HG03139 (cell line): ENCODE results near the gene TMEM143.
"Not testable (repeated sequence)": the region's sequence is repeated elsewhere in the genome, so short reads cannot be mapped to it uniquely, and the experiment has no call there.

ENCODE experiments used
- ATAC-seq: cut with Tn5 transposase; IDR thresholded peaks from one replicate; pipeline ENCODE4 v1.9.1; 2021; ENCODE audit not compliant: unreplicated experiment

TMEM143 gene

DNA sequence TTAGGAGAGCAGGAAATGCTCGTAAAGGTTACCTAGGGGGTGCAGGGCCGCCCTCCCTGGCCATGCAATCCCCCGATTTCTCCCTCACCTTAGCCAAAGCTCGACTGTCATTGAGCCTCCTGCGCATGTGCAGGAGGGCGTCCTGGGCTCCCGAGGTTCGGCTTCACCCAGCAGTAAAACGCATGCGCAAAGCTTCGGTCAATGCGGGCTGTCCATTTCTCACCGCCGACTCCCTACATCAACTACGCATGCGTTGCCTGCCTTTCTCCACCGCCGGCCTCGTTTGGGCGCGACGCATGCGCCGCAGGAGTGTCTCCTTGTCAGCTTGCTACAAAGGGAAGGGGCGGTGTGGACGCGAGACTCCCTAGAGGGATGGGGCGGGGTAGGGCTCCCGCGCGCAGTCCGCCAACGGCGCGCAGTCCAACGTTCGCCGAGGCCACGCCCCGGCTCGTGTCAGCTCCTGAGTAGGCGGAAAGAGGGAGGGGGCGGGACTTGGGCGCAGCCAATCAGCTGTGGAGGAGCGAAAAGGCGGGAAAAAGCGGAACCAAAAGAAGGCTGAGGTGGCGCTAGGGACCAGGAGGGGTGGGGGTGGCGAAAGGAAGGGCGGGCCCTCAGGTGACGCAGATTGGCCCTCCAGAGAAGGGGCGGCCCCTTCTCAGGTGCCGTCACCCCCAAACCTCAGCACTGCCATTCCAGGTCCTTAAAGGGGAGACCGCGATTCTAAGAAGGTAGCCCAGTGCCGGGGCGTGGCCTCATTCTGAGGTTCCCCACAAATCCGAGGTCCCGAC, at the start of gene TMEM143, which contains the start of gene SYNGR4:
Gene TMEM143, minus strand, starts transcription at position 131 of the 788 bp plus-strand sequence. Its CDS starts 20 bp downstream, at position 111.
Gene SYNGR4, plus strand, starts transcription at position 558 of the 788 bp plus-strand sequence. CDS start 1,476 bp downstream, outside the sequence.
- ATAC-seq = peak; percentile 73

DNA sequence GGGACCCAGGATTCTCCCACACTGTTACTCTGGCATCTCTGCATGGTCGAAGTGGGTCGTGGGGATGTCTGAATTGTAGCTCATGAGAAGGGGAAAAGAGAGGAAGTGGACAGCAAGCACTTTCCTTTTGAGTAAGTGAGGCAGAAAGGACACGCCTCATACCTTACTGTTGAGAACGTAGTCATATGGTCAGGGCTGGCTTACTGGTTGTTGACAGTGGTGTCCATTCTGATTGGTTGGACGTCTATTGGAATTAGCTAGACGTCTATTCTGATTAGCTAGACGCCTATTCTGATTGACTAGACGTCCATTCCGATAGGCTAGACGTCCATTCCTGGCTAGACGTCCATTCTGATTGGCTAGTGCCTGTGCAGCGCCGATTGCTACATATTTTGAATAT, 42.1 kb upstream of the TMEM143 start:
- ATAC-seq = no peak

DNA sequence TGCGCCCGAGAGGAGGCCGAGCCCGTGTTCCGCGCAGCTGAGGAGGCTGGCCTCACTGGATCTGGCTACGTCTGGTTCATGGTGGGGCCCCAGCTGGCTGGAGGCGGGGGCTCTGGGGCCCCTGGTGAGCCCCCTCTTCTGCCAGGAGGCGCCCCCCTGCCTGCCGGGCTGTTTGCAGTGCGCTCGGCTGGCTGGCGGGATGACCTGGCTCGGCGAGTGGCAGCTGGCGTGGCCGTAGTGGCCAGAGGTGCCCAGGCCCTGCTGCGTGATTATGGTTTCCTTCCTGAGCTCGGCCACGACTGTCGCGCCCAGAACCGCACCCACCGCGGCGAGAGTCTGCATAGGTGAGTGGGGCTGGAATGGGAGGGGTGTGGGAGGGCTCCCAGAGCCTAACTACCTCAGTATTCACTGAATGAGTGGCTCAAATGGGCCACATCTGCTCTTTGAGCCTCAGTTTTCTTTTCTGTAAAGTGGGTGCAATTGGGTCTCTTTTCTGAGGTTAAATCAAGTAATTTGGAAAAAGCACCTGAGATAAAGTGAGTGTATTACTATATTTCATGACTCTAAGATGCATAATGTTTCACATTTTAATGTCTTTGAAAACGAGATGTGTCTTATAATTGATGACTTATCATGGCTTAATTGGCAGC, 41.4 kb upstream of the TMEM143 start:
- no peak for ATAC-seq

DNA sequence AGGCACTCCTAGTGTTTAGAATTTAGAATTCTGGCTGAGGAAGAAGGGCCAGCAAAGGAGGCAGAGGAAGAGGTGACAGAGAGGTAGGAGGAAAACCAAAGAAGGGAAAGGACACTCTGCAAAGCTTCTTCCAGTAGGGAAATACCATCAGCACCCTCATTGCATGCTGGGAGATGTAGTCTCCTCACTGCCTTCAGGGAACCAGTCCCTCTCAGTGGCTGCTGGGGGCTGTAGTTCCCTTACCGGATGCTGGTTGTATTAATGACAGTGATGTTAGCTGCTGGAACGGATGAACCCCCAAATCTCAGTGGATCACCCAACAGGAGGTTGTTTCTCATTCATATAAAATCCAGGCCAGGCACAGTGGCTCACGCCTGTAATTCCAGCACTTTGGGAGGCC, 39.9 kb upstream of the TMEM143 start:
- no peak for ATAC-seq

DNA sequence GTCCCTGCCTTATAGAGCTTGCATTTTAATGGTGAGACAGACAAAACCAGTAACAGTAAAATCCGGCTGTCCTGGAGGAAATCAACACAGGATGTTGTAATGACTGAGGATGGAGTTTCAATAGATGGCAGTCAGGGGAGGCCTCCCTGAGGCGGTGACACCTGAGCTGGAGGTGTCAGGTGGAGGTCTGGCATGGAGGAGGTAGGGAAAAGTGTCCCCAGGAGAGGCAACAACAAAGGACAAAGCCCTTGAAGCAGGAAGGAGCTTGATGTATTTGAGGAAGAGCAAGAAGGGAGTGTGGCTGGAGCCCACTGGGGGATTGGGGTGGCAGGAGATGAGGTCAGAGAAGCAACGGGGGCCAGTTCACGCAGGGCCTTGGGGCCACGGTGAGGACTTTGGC, 37.5 kb upstream of the TMEM143 start:
- ATAC-seq = no peak

DNA sequence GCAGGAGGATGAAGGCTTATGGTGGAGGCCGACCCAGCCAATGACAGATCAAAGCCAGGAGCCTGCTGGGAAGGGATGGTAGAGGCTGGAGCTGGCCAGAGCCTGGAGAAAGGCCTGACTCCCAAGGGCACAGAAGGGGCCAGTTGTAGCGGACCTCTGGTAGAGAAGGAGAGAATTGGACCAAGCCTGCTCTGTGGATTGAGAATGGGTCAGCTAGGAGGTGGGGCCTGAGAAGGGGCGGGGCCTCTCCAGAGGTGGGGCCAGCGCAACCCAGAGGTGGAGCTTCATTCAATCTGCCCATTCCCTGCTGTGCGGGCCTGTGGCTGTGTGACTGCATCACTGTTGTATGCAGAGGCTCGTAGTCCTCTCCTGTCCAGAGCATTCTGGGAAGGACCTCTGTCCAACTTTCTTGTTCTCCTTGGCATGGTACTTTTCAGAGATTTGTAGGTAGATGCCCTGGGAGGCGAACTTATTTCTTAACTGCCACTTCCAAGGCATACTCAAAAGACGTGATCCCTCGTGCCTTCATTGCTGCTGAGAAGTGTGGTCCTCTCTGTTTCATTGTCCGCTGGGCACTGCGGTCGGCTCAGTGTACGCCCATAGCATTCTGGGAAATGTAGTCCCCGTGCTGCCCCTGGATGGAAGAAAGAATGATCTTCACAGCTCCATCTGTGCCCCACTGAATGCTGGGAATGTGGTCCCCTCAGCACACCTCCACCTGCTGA, 36.4 kb upstream of the TMEM143 start:
- no peak for ATAC-seq

DNA sequence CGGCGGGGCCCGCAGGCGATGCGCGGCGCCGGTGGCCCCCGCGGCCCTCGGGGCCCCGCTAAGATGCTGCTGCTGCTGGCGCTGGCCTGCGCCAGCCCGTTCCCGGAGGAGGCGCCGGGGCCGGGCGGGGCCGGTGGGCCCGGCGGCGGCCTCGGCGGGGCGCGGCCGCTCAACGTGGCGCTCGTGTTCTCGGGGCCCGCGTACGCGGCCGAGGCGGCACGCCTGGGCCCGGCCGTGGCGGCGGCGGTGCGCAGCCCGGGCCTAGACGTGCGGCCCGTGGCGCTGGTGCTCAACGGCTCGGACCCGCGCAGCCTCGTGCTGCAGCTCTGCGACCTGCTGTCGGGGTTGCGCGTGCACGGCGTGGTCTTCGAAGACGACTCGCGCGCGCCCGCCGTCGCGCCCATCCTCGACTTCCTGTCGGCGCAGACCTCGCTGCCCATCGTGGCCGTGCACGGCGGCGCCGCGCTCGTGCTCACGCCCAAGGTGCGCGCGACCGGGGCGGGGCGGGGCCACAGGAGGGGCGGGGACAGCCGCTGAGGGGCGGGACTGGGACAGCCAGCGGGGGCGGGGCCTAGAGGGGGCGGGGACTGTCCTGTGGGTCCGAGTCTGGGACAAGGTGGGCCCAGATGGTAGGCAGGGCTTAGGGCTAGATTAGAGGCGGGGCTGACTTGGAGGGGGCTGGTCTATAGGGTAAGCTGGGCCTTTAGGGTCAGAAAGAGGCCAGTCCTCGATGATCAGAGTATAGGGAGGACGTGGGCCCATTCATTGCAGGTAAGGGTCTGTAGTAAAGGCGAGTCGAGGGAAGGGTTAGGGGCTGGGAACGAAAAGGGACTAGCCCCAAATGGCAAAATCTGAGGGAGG, 34.9 kb upstream of the TMEM143 start:
- ATAC-seq = peak; percentile 45

DNA sequence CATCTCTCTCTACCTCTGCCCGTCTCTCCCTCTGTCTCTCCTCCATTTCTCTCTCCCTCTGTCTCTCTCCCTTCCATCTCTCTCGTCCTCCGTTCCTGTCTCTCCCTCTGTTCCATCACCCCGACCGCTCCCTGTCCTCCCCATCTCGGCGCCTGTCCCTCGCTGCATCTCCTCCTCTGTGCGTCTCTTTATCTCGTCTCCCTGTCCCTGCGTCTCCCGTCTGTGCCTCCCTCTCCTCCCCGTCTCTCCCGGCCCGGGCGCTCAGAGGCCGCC, 34.3 kb upstream of the TMEM143 start:
- no peak for ATAC-seq

DNA sequence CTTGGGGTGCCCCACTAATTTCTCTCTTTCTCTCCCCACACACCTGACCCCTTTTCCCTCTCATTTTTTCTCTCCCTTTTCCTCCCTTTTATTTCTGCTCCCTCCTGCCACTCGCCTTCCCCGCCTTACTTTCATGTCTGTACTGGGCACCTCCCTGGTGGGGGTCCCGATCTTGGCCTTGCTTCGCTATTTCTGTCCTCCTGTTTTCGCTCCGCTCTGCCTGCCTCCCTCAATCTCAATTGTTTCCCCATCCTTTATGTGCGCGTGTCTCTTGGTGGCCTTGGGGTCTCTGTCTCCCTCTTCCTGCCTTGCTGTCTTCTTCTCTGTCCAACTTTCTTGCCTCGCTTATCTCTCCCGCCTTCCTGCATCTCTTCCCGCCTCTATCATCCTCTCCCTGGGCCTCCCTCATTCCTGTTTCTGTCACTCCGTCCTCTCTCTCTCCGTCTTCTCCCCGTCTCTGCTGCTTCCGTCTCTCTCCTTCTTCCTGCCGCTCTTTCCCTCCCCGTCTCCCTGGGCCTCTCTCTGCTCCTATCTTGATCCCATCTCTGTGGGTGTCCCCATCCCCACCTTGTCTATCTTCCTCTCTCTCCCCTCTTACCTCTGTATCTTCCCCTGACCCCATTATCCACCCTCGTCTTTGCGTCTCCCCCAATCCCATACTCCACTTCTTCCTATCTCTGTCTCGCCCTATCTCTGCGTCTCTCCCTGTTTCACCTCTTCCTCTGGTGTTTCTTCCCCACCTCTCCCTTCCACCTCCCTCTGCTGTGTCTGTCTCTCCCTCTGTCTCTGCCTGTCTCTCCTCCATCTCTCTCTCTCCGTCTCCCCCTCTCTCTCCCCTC, 33.7 kb upstream of the TMEM143 start:
- no peak for ATAC-seq

DNA sequence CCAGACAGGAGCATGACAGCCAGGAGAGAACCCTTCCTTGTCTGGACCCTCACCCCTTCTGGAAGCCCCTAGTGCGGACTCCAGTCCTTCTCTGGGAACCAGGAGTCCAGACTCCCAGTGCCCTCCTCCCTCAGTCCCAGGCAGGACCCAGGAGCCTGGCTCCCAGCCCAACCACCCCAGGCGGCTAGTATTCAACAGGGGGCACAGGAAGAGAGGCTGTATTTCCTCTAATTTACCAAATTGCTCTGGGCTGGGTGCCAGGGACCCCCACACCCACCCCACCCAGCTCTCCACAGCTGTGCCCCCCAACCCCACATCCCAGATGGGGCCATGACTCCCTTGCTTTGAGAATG, 33.1 kb upstream of the TMEM143 start:
- no peak for ATAC-seq

DNA sequence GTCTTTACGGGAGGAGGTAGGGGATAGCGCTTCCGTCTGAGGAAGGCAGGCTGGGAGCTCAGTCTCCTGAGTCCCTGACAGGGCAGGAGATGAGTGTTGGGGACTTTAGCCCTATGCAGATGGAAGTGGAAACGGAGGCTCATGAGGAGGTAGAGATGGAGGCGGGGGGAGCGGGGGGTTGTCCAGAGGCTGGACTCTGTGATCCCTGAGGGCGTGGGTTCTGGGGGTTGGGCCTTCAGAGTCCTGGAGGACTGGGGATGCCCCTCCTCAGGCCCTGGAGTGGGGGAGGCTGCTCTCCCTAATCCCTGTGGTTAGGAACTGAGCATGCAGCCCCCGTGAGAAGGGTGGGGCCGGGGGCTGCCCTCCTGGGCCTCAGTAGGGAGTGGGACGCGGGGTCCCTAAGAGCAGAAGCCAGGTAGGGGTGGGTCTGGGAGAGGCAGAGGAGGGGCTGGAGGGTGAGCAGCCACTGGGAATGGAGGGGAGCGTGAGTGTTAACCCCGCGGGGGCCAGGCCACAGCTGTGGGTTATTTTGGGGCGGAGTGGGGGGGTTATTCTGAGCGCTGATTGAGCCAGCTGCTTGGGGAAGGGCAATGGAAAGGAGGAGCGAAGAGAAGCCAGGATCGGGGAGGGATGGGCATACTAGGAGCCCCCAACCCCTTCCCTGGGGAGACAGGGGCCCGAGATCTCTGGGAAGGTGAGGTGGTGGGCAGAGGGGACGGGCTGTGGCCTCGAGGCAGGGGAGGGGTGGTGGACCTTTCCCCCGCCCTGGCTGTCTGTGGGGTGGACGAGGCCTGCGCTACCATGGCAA, 32.5 kb upstream of the TMEM143 start:
- ATAC-seq = no peak

DNA sequence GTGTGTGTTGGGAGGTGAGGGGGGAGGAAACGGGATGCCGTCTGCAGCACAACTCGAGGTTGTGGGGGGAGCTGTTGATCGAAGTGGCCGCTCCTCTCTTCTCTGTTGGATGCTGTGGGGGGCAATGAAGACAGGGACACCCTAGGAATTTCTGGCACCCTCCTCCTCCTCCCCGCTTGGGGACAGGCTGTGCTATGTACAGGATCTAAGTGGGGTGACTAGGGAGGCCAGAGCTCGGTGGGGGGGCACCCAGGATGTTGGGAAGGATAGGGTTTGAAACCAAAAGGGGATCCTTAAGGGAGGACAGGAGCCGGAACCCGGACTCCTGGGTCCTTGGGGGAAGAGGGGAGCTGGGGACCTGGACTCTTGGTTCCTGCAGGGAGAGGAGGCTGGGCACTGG, 31.8 kb upstream of the TMEM143 start:
- ATAC-seq = no peak

DNA sequence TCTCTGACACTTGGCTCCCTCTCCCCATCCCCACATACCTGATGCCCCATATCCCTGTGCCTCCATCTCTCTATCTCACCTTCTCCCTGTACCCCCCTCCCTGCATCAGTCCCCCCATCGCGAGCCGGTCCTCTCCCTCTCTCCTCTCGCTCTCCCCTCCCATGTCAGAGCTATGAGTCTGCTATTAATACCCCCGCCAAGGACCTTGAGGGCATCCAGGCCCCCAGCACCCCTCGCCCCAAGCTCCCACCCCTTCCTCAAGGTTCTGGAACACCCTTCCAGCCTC, 31.4 kb upstream of the TMEM143 start:
- ATAC-seq = no peak

DNA sequence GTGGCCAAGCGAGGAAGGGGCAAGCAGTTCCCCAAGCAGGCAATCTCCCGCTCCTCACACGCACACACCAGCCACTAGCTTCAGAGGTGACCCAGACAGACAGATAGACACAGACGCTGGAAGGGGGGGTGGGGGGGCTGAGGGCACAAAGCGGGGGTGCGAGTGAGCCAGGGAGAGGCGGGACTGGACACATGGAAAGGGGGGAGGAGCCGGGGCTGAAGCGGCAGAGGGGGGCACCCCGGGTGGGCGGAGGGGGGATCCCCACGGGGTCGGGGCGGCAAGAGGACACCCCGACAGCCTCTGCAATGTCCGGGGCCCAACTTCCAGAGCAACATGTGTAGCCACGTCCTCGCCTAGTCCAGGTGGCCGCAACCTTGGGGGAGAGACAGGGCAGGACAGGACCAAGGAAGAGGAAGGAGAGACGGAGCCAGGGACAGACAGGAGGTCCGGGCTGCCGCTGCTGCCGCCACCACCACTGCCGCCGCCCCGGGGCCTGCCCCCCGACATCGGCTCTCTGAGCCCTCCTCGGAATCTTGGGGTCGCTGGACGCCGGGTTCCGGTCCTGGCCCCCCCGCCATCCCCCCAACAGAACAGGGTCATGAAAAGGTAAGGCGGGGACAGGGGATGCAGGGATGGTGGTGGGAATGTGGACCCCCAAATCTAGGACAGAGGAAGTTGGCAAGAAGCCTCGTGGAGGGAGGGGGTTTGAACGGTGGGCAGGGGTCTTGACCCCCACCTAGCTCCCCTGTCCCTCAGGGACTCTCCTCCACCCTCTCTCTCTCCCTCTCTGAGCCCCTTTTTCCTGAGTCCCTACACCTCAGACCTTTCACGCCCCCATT, 30.8 kb upstream of the TMEM143 start:
- no peak for ATAC-seq

DNA sequence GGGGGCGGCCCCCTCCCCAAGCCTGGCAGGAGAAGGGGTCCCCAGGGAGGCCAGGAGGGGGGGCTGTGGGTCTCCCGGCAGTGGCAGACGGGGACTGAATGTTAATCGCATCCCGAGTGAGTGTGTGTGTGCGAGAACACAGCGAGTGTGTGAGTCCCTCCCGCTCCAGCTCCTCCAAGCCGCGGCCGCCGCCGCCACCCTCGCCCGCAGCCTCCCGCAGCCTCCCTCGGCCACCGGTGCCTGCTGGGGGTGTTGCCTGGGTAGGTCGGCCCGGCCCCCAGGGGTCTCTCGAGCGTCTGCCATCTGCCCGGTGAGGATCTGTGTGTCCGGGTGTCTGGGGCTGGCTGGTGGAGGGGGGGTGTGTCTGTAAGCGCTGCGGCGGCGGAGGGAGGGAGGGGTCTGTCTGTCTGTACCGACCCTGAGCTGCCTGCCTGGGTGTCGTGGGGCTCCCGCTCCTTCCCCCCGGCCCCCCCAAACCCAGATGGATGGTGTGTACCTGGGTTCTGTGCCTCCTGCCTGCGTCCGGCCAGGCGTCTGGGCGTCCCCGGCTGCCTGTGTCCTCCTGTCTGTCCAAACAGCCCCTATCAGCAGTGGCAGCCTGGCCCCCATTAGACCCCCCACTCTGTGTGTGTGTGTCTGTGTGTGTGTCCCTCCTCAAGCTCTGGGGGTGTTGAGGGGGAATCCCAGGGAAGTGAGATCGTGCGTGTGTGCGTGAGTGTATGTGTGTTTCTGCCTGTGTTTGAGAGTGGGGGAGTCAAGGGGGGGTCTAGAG, 30.0 kb upstream of the TMEM143 start, which contains the start of gene GRIN2D:
Gene GRIN2D, plus strand, starts transcription at position 110 of the 772 bp plus-strand sequence. CDS start 4,725 bp downstream, outside the sequence.
- no peak for ATAC-seq

DNA sequence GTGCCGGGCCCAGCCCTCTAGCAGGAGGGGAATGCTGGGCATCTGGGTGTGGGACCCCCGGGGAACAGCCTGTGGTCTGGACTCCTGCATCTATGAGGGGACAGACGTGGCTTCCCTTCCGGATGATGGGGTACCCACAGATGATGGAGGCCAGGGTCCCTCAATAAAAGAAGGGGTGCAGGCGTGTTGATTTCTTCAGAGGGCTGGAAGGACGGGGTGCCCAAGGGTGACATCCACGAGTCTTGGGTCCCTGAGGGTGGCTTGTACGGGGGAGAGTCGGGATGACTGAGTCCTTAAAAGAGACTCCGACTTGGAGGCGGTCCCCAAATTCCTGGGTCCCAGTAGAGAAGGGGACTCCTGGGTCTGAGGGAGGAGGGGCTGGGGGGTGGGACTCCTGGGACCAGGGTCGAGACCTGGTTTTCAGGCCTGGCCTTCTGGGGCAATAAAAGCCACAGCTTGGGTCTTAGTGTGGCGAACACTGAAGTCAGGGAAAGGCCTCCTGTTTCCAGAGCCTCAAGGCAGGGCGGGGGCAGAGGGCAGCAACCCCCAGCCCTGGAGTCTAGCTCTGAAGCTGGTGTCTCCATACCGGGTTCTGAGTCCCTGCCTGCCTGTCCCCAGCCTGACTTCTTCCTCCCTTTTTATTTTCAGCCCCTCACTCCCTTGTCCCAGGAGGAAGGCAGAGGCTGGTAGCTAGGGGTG, 29.3 kb upstream of the TMEM143 start:
- ATAC-seq = no peak

DNA sequence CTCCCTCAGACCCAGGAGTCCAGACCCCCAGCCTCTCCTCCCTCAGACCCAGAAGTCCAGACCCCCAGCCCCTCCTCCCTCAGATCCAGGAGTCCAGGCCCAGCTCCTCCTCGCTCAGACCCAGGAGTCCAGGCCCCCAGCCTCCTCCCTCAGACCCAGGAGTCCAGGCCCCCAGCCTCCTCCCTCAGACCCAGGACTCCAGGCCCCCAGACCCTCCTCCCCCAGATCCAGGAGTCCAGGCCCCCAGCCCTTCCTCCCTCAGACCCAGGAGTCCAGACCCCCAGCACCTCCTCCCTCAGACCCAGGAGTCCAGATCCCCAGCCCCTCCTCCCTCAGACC, 28.2 kb upstream of the TMEM143 start:
- not testable (repeated sequence) for ATAC-seq
